Type B pancreatic cell (in vitro differentiated cells): Measurements from ENCODE around the gene SMR3B. TPM values are rescaled to one million over a fixed set of nuclear protein-coding genes. Genes with fewer than 3 reads are reported as not detected.

ENCODE experiments used
- DNase-seq: peaks from one replicate; pipeline ENCODE4 v3.0.0; 2021; ENCODE audit warnings: mixed read lengths; ENCODE audit not compliant: unreplicated experiment; ENCODE audit errors: extremely low spot score
- H3K27ac Mint-ChIP-seq: 2 replicates; pipeline ENCODE4 v1.8.0; 2021; ENCODE audit warnings: mild to moderate bottlenecking, mixed read lengths
- H3K27me3 Mint-ChIP-seq: 2 replicates; pipeline ENCODE4 v1.8.0; 2021; ENCODE audit warnings: mixed read lengths
- H3K36me3 Mint-ChIP-seq: 2 replicates; pipeline ENCODE4 v1.8.0; 2021; ENCODE audit warnings: mixed read lengths
- H3K4me1 Mint-ChIP-seq: one replicate; pipeline ENCODE4 v1.8.0; 2021; ENCODE audit warnings: mixed read lengths; ENCODE audit not compliant: unreplicated experiment
- H3K4me3 Mint-ChIP-seq: 2 replicates; pipeline ENCODE4 v1.8.0; 2021; ENCODE audit warnings: mild to moderate bottlenecking, mixed read lengths
- H3K9me3 Mint-ChIP-seq: 2 replicates; pipeline ENCODE4 v1.8.0; 2021; ENCODE audit warnings: mixed read lengths
- total RNA-seq: library from RNA; stranded (reverse); gene quantifications from 2 replicates; pipeline ENCODE4 v1.2.1, GENCODE V29; 2021; ENCODE audit warnings: low replicate concordance
- TF ChIP-seq, protein P1 (sequence below): fragments of 200-600 bp; sonication (generic); conservative IDR thresholded peaks from 2 replicates; pipeline ENCODE4 v1.5.0; 2021; ENCODE audit warnings: antibody characterized with exemption, mild to moderate bottlenecking

Gene SMR3B
- total RNA-seq, 1 donor from 2014 or later = not detected

DNA sequence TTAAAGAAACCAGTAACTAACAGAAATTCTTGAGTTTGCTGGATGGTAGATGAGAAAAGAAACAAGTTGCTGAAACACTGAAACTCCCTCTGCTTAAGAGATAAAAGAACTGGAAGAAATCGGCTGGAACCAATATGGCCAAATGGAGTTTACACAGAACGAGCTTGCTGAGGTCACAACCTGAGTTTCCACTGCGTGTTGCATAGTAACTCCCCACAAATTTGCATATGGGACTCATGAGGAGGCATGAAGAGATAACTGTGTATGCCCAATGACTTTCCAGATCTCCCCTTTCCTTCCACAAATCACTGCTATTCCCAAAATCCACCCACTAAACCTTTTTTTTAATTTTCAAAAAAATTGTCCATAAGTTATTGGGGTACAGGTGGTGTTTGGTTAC lies 10.2 kb upstream of the SMR3B start:
- Mint-ChIP-seq H3K27me3 (no peaks in the 10 kb centered on the region), H3K27ac (no peak overlapping the region), H3K36me3 (no peaks in the 10 kb centered on the region), H3K4me3 (no peak overlapping the region), H3K4me1 (no peaks in the 10 kb centered on the region), H3K9me3 (no peaks in the 10 kb centered on the region)
- TF ChIP-seq, protein P1, sequence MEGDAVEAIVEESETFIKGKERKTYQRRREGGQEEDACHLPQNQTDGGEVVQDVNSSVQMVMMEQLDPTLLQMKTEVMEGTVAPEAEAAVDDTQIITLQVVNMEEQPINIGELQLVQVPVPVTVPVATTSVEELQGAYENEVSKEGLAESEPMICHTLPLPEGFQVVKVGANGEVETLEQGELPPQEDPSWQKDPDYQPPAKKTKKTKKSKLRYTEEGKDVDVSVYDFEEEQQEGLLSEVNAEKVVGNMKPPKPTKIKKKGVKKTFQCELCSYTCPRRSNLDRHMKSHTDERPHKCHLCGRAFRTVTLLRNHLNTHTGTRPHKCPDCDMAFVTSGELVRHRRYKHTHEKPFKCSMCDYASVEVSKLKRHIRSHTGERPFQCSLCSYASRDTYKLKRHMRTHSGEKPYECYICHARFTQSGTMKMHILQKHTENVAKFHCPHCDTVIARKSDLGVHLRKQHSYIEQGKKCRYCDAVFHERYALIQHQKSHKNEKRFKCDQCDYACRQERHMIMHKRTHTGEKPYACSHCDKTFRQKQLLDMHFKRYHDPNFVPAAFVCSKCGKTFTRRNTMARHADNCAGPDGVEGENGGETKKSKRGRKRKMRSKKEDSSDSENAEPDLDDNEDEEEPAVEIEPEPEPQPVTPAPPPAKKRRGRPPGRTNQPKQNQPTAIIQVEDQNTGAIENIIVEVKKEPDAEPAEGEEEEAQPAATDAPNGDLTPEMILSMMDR = no peak
- no peak for DNase-seq

DNA sequence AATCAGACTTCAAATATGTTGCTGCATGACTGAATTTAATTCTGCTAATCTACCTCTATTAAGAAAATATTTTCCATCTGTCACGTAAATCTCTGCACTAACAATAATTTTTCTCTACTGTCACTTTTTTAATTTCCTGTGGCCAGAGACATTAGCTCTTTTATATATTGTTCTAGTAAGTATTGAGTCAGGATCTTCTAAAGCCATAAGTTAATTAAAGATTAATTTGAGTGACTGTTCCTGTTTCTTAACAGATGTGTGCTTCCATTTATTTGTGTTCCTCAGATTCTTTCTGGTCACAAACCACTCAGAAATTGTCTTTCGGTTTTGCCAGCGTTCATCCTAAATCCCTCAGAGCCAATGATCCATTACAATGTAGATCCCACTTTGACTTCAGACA lies 2.4 kb upstream of the SMR3B start:
- H3K4me1 Mint-ChIP-seq = no peaks in the 10 kb centered on the region
- no peaks in the 10 kb centered on the region for H3K9me3 Mint-ChIP-seq
- no peak for DNase-seq
- no peak overlapping the region for H3K27ac Mint-ChIP-seq
- no peak overlapping the region for H3K4me3 Mint-ChIP-seq
- TF ChIP-seq, protein P1 = no peak
- H3K27me3 Mint-ChIP-seq = no peaks in the 10 kb centered on the region
- H3K36me3 Mint-ChIP-seq = no peaks in the 10 kb centered on the region

DNA sequence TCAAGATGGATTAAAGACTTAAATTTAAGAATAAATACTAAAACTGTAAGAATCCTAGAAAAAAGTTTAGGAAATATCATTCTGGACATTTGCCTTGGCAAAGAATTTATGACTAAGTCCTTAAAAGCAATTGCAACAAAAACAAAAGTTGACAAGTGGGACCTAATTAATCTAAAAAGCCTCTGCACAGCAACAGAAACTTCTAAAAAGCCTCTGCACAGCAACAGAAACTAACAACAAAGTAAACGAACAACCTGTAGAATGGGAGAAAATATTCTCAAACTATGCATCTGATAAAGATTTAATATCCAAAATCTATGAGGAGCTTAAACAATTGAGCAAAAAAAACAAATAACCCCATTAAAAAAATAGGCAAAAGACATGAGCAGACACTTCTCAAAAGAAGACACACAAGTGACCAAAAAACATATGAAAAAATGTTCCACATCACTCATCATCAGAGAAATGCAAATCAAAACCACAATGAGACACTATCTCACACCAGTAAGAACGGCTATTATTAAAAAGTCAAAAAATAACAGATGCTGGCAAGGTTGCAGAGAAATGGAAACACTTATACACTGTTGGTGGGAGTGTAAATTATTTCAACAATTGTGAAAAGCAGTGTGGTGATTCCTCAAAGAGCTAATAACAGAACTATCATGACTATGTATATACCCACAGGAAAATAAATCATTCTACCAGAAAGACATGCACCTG lies 9.3 kb downstream of the SMR3B start:
- Mint-ChIP-seq H3K27me3 (no peaks in the 10 kb centered on the region), H3K27ac (no peak overlapping the region), H3K36me3 (no peaks in the 10 kb centered on the region), H3K9me3 (no peaks in the 10 kb centered on the region), H3K4me3 (no peak overlapping the region), H3K4me1 (no peaks in the 10 kb centered on the region)
- TF ChIP-seq, protein P1 = no peak
- no peak for DNase-seq

DNA sequence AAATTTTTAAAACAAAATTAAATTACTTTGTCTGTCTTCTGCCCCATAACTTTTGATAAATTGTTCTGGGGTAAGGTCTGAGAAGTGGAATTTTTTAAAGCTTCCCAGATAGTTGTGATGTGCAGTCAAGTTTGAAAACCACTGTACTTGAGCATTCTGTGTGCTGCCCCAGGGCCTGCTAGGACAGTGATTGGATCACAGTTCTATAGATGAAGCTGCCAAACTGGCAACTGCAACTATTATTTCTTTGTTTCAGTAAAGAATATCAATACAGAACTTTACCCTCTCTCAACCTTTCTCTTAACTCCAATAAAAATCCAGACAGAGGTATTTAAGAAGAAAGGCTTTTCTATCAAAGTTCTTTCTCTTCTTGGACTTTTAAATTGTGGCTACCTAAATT lies 14.6 kb downstream of the SMR3B start, which contains the start of gene OPRPN:
TSS of gene OPRPN (plus strand) at position 361 of the 400 bp plus-strand sequence. CDS start 1,346 bp downstream, outside the sequence.
- no peak within 1 kb of the TSS for H3K27ac Mint-ChIP-seq
- DNase-seq = no peak
- no peaks in the 10 kb centered on the region for H3K27me3 Mint-ChIP-seq
- TF ChIP-seq, protein P1 = no peak
- no peaks in the 10 kb centered on the region for H3K36me3 Mint-ChIP-seq
- no peaks in the 10 kb centered on the region for H3K4me1 Mint-ChIP-seq
- H3K9me3 Mint-ChIP-seq = no peaks in the 10 kb centered on the region
- H3K4me3 Mint-ChIP-seq = no peak within 1 kb of the TSS

DNA sequence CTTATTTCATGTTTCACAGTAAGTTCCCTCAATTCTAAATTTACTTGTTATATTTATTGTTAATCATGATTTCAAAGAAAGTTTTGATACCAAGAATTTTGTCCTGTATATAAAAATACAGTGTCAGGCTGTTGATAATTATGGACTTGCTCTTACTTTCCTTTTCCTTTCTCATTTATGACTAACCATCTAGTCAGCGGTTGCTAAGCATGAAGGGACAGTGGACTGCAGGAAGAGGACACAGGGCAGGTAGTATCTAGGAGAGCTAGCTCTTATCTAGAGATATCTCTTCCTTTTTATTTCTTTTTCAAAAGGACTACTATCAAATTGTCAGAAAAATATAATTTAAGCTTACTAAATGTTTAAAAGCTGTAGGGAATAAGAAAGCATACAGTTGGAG lies 16.4 kb downstream of the SMR3B start:
- Mint-ChIP-seq H3K9me3 (no peaks in the 10 kb centered on the region), H3K36me3 (no peaks in the 10 kb centered on the region), H3K27me3 (no peaks in the 10 kb centered on the region), H3K4me3 (no peak overlapping the region), H3K4me1 (no peaks in the 10 kb centered on the region), H3K27ac (no peak overlapping the region)
- TF ChIP-seq, protein P1 = no peak
- DNase-seq = no peak
